Activated naive CD4-positive, alpha-beta T cell (primary cell): ENCODE data around the gene TPM1.

Source experiments
- DNase-seq, 4 experiments: peaks; one replicate each; lab custom pipeline; 2025; lab: John Stamatoyannopoulos, UW

TPM1 gene

DNA sequence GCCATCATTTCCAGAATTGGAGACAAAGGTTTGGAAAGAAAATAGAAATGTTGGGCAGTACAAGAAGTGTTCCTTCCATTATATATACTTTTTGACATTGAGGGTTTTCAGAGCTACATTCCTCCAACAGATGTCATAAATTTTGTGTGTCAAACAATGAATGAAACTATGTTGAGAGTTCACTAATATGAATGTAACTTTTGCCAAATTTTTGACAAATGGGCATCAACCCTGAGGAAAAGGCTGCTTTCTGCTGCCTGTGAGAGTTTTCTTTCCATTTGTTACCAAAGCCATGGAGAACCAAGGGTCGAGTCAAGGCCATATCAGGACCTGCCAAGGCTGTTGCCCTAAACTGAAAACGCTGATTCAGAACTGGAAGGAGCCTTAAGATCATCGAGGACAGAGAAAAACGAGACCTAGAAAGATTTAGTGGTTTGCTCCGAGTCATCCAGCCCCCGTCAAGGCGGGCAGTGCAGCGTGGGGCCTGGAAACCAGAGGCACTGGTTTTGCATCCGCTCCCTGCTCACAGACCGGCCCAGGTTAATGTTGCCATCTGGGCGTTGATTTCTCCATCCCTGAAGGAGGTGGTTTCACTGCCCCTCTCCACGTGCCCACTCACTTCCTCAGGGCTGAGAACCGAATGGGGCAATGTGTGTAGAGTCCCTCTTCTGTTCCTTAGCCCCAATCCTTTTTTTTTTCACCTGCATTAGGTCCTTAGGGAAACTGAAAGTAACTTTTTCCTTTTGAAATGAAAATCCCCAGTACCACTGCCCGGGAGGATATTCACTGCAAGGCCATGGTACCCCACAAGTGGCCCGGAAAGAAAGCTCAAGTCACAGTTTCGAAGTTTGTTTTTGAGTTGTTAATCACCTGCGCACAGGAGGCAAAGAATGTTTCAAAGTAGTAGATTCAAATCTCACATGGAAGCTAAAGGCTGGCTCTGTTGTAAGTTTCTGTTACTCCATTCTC, 32.8 kb downstream of the TPM1 start:
- no peak for DNase-seq

- DNase-seq = no peak
These were observed 33.6 kb downstream of the TPM1 start for GRCh38 chr15:63075984-63076713.

GRCh38 chr15:63076714-63077046, 34.1 kb downstream of the TPM1 start:
- no peak for DNase-seq

- no peak for DNase-seq
These were observed 35.4 kb downstream of the TPM1 start for GRCh38 chr15:63077952-63078351.

DNA sequence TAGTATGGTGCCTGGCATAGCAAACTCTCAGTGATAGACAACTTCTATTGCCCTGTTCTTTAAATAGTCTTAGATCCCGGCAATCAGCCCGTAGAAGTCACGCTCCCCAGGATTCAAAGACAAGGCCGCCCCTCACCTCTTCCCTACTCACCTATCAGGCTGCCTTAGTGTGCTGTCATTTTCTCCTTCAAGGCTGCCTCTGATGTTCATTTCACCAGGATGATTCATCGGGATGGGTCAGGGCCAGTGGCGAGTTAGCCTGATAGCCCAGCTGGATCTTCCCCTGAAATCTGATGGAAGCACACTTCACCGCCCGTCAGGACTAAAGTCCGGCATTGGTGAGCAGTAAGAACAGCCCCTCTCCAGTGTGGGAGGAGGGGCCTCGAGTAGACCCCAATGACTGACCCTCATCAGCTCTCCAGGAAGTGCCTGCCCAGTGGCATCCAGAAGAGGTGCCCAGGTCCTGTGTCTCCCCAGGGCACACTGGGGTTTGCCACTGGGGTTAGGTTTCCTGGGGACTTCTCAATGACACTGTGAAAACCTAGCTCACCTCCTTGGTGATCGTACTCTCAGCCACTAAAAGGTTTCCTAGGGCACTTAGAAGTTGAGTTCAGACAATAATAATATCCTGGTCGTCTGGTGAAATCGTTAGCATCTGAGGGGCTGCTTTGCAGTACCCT, 37.5 kb downstream of the TPM1 start:
- no peak for DNase-seq

DNA sequence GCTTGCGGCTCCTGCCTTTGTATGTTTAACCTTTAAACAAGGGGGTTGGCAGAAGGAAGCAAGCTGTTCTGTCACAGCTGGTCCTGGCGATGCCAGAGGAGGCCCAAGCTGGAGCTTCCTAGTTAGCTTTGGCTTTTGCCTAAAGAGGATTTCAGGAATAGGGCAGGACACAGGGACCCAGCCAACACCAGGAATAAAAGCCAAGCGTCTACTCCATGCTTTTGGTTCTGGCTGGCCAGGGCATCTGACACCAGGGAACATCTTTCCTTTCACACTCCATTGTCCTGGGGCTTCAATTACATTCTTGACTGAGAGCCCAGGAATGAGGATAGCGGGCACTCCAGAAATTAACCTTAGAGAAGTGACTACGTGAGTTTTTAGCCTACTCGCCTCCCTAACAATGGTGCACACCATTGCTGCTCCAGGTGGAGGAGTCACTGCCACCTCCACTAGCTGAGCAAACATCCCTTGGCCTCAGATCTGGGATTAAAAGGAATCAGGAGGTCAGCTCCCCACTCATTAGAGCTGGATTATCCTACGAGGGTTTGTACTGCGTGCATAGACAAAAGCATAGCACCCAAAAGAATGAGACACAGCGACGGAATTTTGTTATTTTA, 38.2 kb downstream of the TPM1 start:
- DNase-seq = no peak

DNA sequence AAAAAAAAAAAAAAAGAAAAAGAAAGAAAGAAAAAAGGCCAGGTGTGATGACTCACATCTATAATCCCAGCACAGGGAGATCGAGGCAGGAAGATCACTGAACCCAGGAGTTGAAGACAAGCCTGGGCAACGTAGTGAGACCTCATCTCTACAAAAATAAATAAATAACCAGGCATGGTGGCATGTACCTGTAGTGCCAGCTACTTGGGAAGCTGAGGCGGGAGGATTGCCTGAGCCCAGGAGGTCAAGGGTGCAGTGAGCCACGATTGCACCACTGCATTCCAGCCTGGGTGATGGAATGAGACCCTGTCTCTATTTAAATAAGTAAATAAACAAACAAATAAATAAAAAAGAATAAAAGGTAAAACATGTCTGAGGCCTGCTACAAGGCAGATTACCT, 39.8 kb downstream of the TPM1 start:
- DNase-seq = no peak

- no peak for DNase-seq
These were observed 40.5 kb downstream of the TPM1 start for GRCh38 chr15:63083044-63083443.

- DNase-seq = no peak
These were observed 41.0 kb downstream of the TPM1 start for GRCh38 chr15:63083541-63083940.

DNA sequence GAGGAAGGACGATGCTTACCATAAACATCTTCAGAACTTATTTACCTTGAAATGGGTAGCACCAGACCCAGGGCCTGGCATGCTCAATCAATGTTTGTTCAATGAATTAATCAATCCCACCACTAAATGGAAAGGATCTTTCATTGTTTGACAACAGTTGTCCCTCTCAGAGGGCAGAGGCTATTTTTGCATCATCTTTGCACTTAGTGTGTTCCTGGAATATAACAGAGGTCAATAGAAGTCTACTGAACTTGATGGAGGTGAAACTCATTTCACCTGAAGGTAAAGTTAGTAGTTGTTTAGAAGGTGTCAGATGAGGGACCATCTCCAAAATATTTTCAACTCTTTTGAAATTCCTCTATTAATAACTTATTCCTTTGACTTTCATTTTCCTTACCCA, 42.3 kb downstream of the TPM1 start:
- no peak for DNase-seq

GRCh38 chr15:63085289-63085688, 42.7 kb downstream of the TPM1 start:
- DNase-seq = no peak

GRCh38 chr15:63086271-63086670, 43.7 kb downstream of the TPM1 start:
- no peak for DNase-seq

GRCh38 chr15:63086947-63087346, 44.4 kb downstream of the TPM1 start:
- DNase-seq = no peak

DNA sequence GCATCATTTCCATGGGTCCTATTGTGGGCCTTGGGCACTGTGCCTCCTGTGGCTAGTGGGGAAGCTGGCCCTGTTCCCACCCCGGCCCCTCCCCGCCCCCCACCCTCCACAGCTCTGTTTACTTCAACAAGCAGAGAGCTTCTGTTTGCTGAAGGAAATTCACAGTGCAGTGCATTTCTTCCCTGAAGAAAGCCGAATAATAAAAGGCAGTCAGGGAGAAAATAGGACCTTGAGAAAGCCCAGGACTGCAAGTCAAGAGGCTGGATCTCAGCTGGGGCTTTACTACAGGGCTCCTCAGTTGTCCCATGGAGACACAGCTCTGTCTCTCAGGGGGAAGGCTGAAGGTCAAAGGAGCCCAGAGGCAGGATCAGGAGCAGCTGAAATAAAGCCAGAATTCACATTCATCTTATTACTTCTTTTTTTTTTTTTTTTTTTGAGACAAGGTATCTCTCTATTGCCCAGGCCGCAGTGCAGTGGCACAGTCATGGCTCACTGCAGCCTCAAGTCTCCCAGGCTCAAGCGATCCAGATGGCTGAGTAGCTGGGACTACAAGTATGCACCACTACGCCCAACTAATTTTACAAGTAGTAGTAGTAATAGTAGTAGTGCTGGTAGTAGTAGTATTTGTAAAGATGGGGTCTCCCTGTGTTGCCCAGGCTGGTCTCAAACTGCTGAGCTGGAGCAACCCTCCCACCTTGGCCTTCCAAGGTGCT, 46.1 kb downstream of the TPM1 start:
- no peak for DNase-seq

- no peak for DNase-seq
These were observed 46.9 kb downstream of the TPM1 start for GRCh38 chr15:63089260-63090043.

- no peak for DNase-seq
These were observed 47.9 kb downstream of the TPM1 start for GRCh38 chr15:63090472-63090871.

- DNase-seq = no peak
These were observed 48.3 kb downstream of the TPM1 start for GRCh38 chr15:63090887-63091286.

GRCh38 chr15:63091679-63092446, 49.3 kb downstream of the TPM1 start:
- DNase-seq = no peak

- DNase-seq = peak; percentile 8 to 57 (median 34)
These were observed 51.1 kb downstream of the TPM1 start for GRCh38 chr15:63093486-63094205.
